H1 (cell line): ENCODE measurements around the gene INTS2. TPM values are rescaled to one million over a fixed set of nuclear protein-coding genes. Genes with fewer than 3 reads are reported as not detected.

ENCODE experiments used
- CTCF ChIA-PET: fragments of 300-600 bp; sonication (Branson Sonifier 250); formaldehyde crosslinking; loops from one replicate; lab custom pipeline; 2021; ENCODE audit not compliant: partially characterized antibody; lab: Charles Lee
- POLR2A ChIA-PET: fragments of 300-600 bp; sonication (Branson Sonifier 250); formaldehyde crosslinking; loops from one replicate; lab custom pipeline; 2021; ENCODE audit warnings: inconsistent platforms; ENCODE audit not compliant: partially characterized antibody; lab: Charles Lee
- DNase-seq, 2 experiments: peaks; one replicate each; pipeline versions ENCODE4 v3.0.0 to v3.0.0-alpha.2; 2010 to 2022; ENCODE audit warnings: low spot score in 2 of 2, low read depth in 1 of 2, mixed read lengths in 1 of 2
- FAIRE-seq: peaks from 2 replicates; lab custom pipeline; 2011; peaks lifted over from hg19 to GRCh38; lab: Jason Lieb, UNC
- H2AFZ ChIP-seq: 2 replicates; pipeline ENCODE4 v1.8.1; 2012; ENCODE audit warnings: low read length, inconsistent platforms
- H2AK5ac ChIP-seq: 2 replicates; pipeline ENCODE4 v1.6.1; 2013; ENCODE audit warnings: low read depth, low read length
- H2BK120ac ChIP-seq: replicated peaks from 2 replicates; pipeline ENCODE3; 2013; ENCODE audit warnings: low read depth, low read length, inconsistent platforms
- H2BK12ac ChIP-seq: 2 replicates; pipeline ENCODE4 v1.6.1; 2013; ENCODE audit warnings: low read depth, low read length
- H2BK15ac ChIP-seq: 2 replicates; pipeline ENCODE4 v1.6.1; 2013; ENCODE audit warnings: low read length
- H2BK20ac ChIP-seq: 2 replicates; pipeline ENCODE4 v1.6.1; 2013; ENCODE audit warnings: low read length
- H2BK5ac ChIP-seq: 2 replicates; pipeline ENCODE4 v1.6.1; 2013; ENCODE audit warnings: low read depth, low read length
- H3K14ac ChIP-seq: 2 replicates; pipeline ENCODE4 v1.6.1; 2013; ENCODE audit warnings: inconsistent platforms; ENCODE audit not compliant: insufficient read length
- H3K18ac ChIP-seq: 2 replicates; pipeline ENCODE4 v1.6.1; 2013; ENCODE audit warnings: low read length; ENCODE audit errors: extremely low read depth
- H3K23ac ChIP-seq: 2 replicates; pipeline ENCODE4 v1.6.1; 2013; ENCODE audit warnings: inconsistent platforms; ENCODE audit not compliant: insufficient read length
- H3K23me2 ChIP-seq: 2 replicates; pipeline ENCODE4 v1.6.1; 2013; ENCODE audit warnings: low read depth, low read length
- H3K27ac ChIP-seq: 2 replicates; pipeline ENCODE4 v1.6.1; 2011; ENCODE audit warnings: low read depth, low read length, inconsistent platforms
- H3K27me3 ChIP-seq, 4 experiments: replicated peaks in 1 of 4; 1 replicate in 1 of 4; 2 replicates in 3 of 4; pipeline versions ENCODE4 v1.6.1 to v1.8.1; 2011 to 2013; ENCODE audit warnings: low read length in 3 of 4, mild to moderate bottlenecking in 3 of 4, inconsistent platforms in 2 of 4, mixed read lengths in 2 of 4, moderate library complexity in 1 of 4; ENCODE audit not compliant: control insufficient read depth in 3 of 4, insufficient read depth in 3 of 4; ENCODE audit errors: extremely low read depth in 1 of 4
- H3K36me3 ChIP-seq, 4 experiments: 2 replicates each; pipeline versions ENCODE4 v1.6.1 to v1.8.1; 2011 to 2013; ENCODE audit warnings: mild to moderate bottlenecking in 4 of 4, low read length in 3 of 4, moderate library complexity in 2 of 4, control low read depth in 1 of 4, inconsistent platforms in 1 of 4; ENCODE audit not compliant: insufficient read depth in 4 of 4, control insufficient read depth in 2 of 4
- H3K4ac ChIP-seq: replicated peaks from 2 replicates; pipeline ENCODE3; 2013; ENCODE audit warnings: low read length, low read depth, mixed read lengths, inconsistent platforms; ENCODE audit not compliant: insufficient read length
- H3K4me1 ChIP-seq, 4 experiments: replicated peaks in 1 of 4; 1 replicate in 1 of 4; 2 replicates in 3 of 4; pipeline versions ENCODE4 v1.6.1 to v1.8.1; 2011 to 2013; ENCODE audit warnings: low read length in 3 of 4, inconsistent platforms in 2 of 4, mixed read lengths in 1 of 4; ENCODE audit not compliant: insufficient read depth in 4 of 4, control insufficient read depth in 3 of 4
- H3K4me2 ChIP-seq, 2 experiments: 2 replicates each; pipeline versions ENCODE4 v1.6.1 to v1.8.1; 2011 to 2013; ENCODE audit warnings: low read depth in 2 of 2, low read length in 2 of 2, control low read depth in 1 of 2, inconsistent platforms in 1 of 2, mild to moderate bottlenecking in 1 of 2; ENCODE audit not compliant: insufficient read depth in 1 of 2
- H3K4me3 ChIP-seq, 4 experiments: fragments of 200-600, 300-600 bp in 1 of 4; sonication (generic), shearing (Covaris generic), sonication (Bioruptor Twin) in 1 of 4; 2 replicates each; pipeline versions ENCODE4 v1.5.1 to v1.8.1; 2011 to 2016; ENCODE audit warnings: low read length in 4 of 4, low read depth in 3 of 4, control low read depth in 2 of 4, inconsistent platforms in 2 of 4, mild to moderate bottlenecking in 2 of 4, mixed read lengths in 1 of 4, moderate library complexity in 1 of 4; ENCODE audit not compliant: insufficient read depth in 2 of 4; ENCODE audit errors: extremely low read depth in 1 of 4
- H3K56ac ChIP-seq: replicated peaks from 2 replicates; pipeline ENCODE3; 2013; ENCODE audit warnings: low read depth, mild to moderate bottlenecking, mixed read lengths, low read length, inconsistent platforms; ENCODE audit not compliant: insufficient read length
- H3K79me1 ChIP-seq: 2 replicates; pipeline ENCODE4 v1.6.1; 2013; ENCODE audit warnings: low read depth, low read length, control low read depth
- H3K79me2 ChIP-seq, 2 experiments: 2 replicates each; pipeline versions ENCODE4 v1.6.1 to v1.8.1; 2012 to 2013; ENCODE audit warnings: low read length in 2 of 2, mild to moderate bottlenecking in 2 of 2, inconsistent platforms in 1 of 2; ENCODE audit not compliant: insufficient read depth in 2 of 2, control insufficient read depth in 1 of 2
- H3K9ac ChIP-seq, 4 experiments: replicated peaks in 1 of 4; 1 replicate in 1 of 4; 2 replicates in 3 of 4; pipeline versions ENCODE4 v1.6.1 to v1.8.1; 2011 to 2013; ENCODE audit warnings: low read depth in 3 of 4, low read length in 3 of 4, control low read depth in 2 of 4, mild to moderate bottlenecking in 2 of 4, moderate library complexity in 2 of 4, inconsistent platforms in 1 of 4; ENCODE audit errors: extremely low read depth in 1 of 4
- H3K9me3 ChIP-seq, 2 experiments: 2 replicates each; pipeline versions ENCODE4 v1.6.1 to v1.8.1; 2012 to 2013; ENCODE audit warnings: mild to moderate bottlenecking in 2 of 2, moderate library complexity in 2 of 2, control low read depth in 1 of 2, inconsistent platforms in 1 of 2, low read depth in 1 of 2, low read length in 1 of 2, mixed read lengths in 1 of 2; ENCODE audit not compliant: insufficient read depth in 2 of 2
- H4K20me1 ChIP-seq, 2 experiments: replicated peaks in 1 of 2; 2 replicates each; pipeline versions ENCODE3 to v1.8.1; 2011 to 2013; ENCODE audit warnings: inconsistent platforms in 2 of 2, low read length in 2 of 2, mild to moderate bottlenecking in 1 of 2; ENCODE audit not compliant: insufficient read depth in 2 of 2, control insufficient read depth in 1 of 2
- H4K5ac ChIP-seq: 2 replicates; pipeline ENCODE4 v1.6.1; 2013; ENCODE audit warnings: low read length, low read depth, mixed read lengths, inconsistent platforms; ENCODE audit not compliant: insufficient read length
- H4K8ac ChIP-seq: 2 replicates; pipeline ENCODE4 v1.8.0; 2013; ENCODE audit warnings: mild to moderate bottlenecking, moderate library complexity, low read length, inconsistent platforms; ENCODE audit not compliant: insufficient read depth; ENCODE audit errors: extremely low read depth
- H4K91ac ChIP-seq: replicated peaks from 2 replicates; pipeline ENCODE3; 2013; ENCODE audit warnings: low read length, mixed read lengths, inconsistent platforms; ENCODE audit not compliant: insufficient read length
- CBX5 ChIP-seq: fragments of 300-800, 300-1000 bp; sonication (generic); IDR thresholded peaks from 2 replicates; pipeline ENCODE4 v1.7.1; 2016; ENCODE audit warnings: antibody characterized with exemption, low read length, low read depth
- HDAC6 ChIP-seq: IDR thresholded peaks from one replicate; pipeline ENCODE4 v1.7.1; 2012; ENCODE audit warnings: low read depth, mild to moderate bottlenecking, inconsistent platforms, low read length, moderate library complexity
- JUN ChIP-seq: IDR thresholded peaks from 2 replicates; pipeline ENCODE4 v1.6.1; 2011; ENCODE audit warnings: low read depth, mild to moderate bottlenecking, improper control_type of control experiment, low read length
- JUND ChIP-seq: IDR thresholded peaks from 2 replicates; pipeline ENCODE4 v1.6.1; 2011; ENCODE audit warnings: mild to moderate bottlenecking, improper control_type of control experiment, low read length
- MAFK ChIP-seq: IDR thresholded peaks from 2 replicates; pipeline ENCODE4 v1.6.1; 2012; ENCODE audit warnings: low read depth, mild to moderate bottlenecking, improper control_type of control experiment, low read length
- RXRA ChIP-seq: IDR thresholded peaks from 2 replicates; pipeline ENCODE4 v1.6.1; 2011; ENCODE audit warnings: low read depth, mild to moderate bottlenecking, low read length, moderate library complexity; ENCODE audit not compliant: insufficient read depth
- SP1 ChIP-seq: IDR thresholded peaks from 2 replicates; pipeline ENCODE4 v1.6.1; 2011; ENCODE audit warnings: low read depth, low read length
- TAF7 ChIP-seq: optimal IDR thresholded peaks from 2 replicates; pipeline ENCODE3; 2011; ENCODE audit warnings: low read depth, mild to moderate bottlenecking, inconsistent platforms, low read length, moderate library complexity, borderline replicate concordance
- TBP ChIP-seq: IDR thresholded peaks from 2 replicates; pipeline ENCODE4 v1.6.1; 2011; ENCODE audit warnings: low read depth, low read length, improper control_type of control experiment
- WGBS, 2 experiments: shearing (Covaris generic) in 1 of 2; methylation state at CpG; one replicate each; pipeline versions ENCODE4 v1.1.6 to v1.1.7; 2013 to 2015; ENCODE audit warnings: low lambda C conversion rate in 2 of 2, mixed read lengths in 2 of 2, inconsistent platforms in 1 of 2, low coverage in 1 of 2, missing lambda C conversion rate in 1 of 2; ENCODE audit not compliant: insufficient replicate concordance in 2 of 2, insufficient coverage in 1 of 2, insufficient read length in 1 of 2; ENCODE audit errors: extremely low coverage in 1 of 2, missing lambda C conversion rate in 1 of 2; 5-methylcytosine and 5-hydroxymethylcytosine counted together
- polyA plus RNA-seq, 7 experiments: library from polyadenylated mRNA; depleted of rRNA in 3 of 7; stranded (reverse) in 5 of 7; unstranded in 2 of 7; fragments of >200 nt in 5 of 7; fragments of 200-250 nt in 2 of 7; gene quantifications; 1 replicate in 5 of 7; 2 replicates in 1 of 7; 4 replicates in 1 of 7; pipeline versions ENCODE4 v1.2.1 to v1.2.3, GENCODE V29; 2011 to 2013; ENCODE audit warnings: missing spikeins in 2 of 7, mixed read lengths in 2 of 7
- total RNA-seq: library from RNA; stranded (reverse); fragmentation: NEBNext Ultra II Directional; extraction: Animal tissue kit (Norgen Biotek cat#: 25700); gene quantifications from 2 replicates; pipeline ENCODE4 v1.2.1, GENCODE V29; 2021

Gene INTS2
- total and polyA plus RNA-seq, 2 of the 8 experiments (the other 6 are each of a cell fraction or from before 2014, with no cell fraction given): 9.4 to 21.8 TPM

DNA sequence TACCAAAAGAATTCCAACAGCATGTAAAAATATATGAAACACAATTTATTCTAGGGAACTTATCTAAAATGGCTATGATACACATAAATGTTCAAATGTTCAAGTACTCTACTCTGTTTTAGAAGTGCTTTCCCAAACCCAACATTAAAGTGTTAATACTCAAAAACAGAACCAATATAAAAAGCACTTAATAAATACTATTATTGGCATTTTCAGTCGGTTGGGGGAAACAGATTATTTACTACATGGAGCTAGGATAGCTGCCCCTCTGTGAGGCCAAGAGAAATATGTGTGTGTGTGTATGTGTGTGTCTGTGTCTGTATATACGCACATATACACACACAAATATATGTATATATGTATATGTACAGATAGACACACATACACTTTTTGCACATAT lies 32.4 kb downstream of the INTS2 start:
- Histone ChIP-seq H3K56ac (no peak overlapping the region), H3K4ac (no peak overlapping the region), H3K18ac (no peak overlapping the region), H3K9me3 (no peaks in the 10 kb centered on the region), H3K9ac (no peak overlapping the region), H3K4me3 (no peak overlapping the region), H3K14ac (no peak overlapping the region), H2BK15ac (no peak overlapping the region), H3K23ac (no peak overlapping the region), H3K79me1 (no peaks in the 10 kb centered on the region), H2BK5ac (no peak overlapping the region), H2AK5ac (no peak overlapping the region), H2BK120ac (no peak overlapping the region), H4K91ac (no peak overlapping the region), H3K4me1 (no peaks in the 10 kb centered on the region), H3K4me2 (no peak overlapping the region), H4K5ac (no peak overlapping the region), H4K8ac (no peak overlapping the region), H2BK12ac (no peak overlapping the region), H4K20me1 (no peaks in the 10 kb centered on the region), H2BK20ac (no peak overlapping the region), H3K79me2 (no peaks in the 10 kb centered on the region), H2AFZ (no peak overlapping the region), H3K27me3 (no peaks in the 10 kb centered on the region), H3K23me2 (no peaks in the 10 kb centered on the region), H3K27ac (no peak overlapping the region), H3K36me3 (peaks cover 0 to 32% (median 3%) of the 10 kb centered on the region in 4 experiments; a peak in 4 of 8 replicates)
- FAIRE-seq (no peak), DNase-seq (no peak)
- WGBS, 2 experiments: 68% methylated on average over 2 of the region's 2 CpGs; no CpG with 5 or more reads in 1 of the 2 experiments
- ChIA-PET POLR2A (no interaction called here), CTCF (no interaction called here)
- TF ChIP-seq TBP (no peak), TAF7 (no peak), JUN (no peak), HDAC6 (no peak), SP1 (no peak), JUND (no peak), RXRA (no peak), CBX5 (no peak), MAFK (no peak)
